ENCODE measurements around the gene SUPT20HL1.

Gene SUPT20HL1

DNA sequence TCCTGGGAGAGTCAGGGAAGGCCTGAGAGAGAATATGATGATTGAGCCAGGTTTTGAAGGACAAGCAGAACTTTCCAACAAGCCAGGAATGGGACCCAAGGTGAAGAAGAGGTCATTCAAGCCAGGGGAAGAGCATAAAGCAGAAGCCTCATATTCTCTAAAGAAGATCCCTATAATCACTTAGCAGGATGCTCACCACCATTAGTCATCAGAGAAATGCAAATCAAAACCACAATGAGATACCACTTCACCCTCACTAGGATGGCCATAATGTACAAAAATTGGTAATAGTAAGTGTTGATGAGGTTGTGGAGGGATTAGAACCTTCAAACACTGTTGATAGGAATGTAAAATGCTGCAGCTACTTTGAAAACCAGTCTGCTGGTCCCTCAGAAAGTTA is 20.5 kb upstream of the SUPT20HL1 start:
- TF ChIP-seq, protein P1, sequence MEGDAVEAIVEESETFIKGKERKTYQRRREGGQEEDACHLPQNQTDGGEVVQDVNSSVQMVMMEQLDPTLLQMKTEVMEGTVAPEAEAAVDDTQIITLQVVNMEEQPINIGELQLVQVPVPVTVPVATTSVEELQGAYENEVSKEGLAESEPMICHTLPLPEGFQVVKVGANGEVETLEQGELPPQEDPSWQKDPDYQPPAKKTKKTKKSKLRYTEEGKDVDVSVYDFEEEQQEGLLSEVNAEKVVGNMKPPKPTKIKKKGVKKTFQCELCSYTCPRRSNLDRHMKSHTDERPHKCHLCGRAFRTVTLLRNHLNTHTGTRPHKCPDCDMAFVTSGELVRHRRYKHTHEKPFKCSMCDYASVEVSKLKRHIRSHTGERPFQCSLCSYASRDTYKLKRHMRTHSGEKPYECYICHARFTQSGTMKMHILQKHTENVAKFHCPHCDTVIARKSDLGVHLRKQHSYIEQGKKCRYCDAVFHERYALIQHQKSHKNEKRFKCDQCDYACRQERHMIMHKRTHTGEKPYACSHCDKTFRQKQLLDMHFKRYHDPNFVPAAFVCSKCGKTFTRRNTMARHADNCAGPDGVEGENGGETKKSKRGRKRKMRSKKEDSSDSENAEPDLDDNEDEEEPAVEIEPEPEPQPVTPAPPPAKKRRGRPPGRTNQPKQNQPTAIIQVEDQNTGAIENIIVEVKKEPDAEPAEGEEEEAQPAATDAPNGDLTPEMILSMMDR (IDR thresholded peaks at IDR 0.05) = no peak
- no peaks in the 10 kb centered on the region for H3K27me3 ChIP-seq
- no peak overlapping the region for H3K4me3 ChIP-seq
- H3K9me3 ChIP-seq = no peaks in the 10 kb centered on the region
- intact Hi-C loops (cut with DNase I; ENCODE audit: low total_unique reads) = no loop called here
- no peaks in the 10 kb centered on the region for H3K4me1 ChIP-seq
- H3K36me3 ChIP-seq = no peaks in the 10 kb centered on the region
- no peak for DNase-seq
- no peak overlapping the region for H3K27ac ChIP-seq

DNA sequence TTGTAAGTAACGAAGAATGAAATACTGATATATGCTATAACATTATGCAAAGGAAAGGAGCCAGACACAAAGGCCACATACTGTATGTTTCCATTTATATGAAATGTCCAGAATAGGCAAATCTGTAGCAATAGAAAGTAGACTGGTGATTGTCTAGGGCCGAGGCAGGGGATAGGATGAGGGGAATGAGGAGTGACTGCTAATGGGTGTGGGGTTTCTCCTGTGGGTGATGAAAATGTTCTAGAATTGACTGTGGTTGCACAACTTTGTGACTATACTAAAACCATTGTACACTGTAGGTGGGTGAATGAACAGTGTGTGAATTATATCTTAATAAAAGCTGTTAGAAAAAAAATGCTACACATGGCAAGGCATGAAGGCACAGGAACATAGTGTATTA is 19.9 kb upstream of the SUPT20HL1 start:
- no peak for DNase-seq
- intact Hi-C loops (cut with DNase I; ENCODE audit: low total_unique reads) = no loop called here
- H3K4me1 ChIP-seq = no peaks in the 10 kb centered on the region
- TF ChIP-seq, protein P1 (IDR thresholded peaks at IDR 0.05) = no peak
- no peaks in the 10 kb centered on the region for H3K9me3 ChIP-seq
- H3K4me3 ChIP-seq = no peak overlapping the region
- H3K36me3 ChIP-seq = no peaks in the 10 kb centered on the region
- no peak overlapping the region for H3K27ac ChIP-seq
- H3K27me3 ChIP-seq = no peaks in the 10 kb centered on the region

DNA sequence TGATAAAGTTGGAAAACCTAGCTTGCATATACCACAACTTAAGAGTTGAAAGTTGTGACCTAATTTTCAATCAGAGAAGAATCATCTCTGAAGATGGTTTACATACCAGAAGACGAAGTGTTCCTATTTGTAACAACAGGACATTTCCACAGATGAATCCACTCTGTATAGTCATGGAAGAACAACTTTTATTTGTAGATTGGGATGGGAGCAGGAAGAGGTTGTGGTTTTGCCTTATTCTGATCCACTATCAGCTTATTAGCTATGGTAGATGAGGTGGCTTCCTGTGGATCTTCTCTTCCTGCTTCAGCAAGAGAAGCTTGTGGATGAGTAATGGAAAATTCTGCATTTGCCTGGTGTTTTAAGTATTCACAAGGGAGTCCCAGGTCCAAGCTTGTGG is 18.6 kb upstream of the SUPT20HL1 start:
- Histone ChIP-seq H3K4me1 (no peaks in the 10 kb centered on the region), H3K9me3 (no peaks in the 10 kb centered on the region), H3K27ac (no peak overlapping the region), H3K27me3 (no peaks in the 10 kb centered on the region), H3K4me3 (no peak overlapping the region), H3K36me3 (no peaks in the 10 kb centered on the region)
- TF ChIP-seq, protein P1 (IDR thresholded peaks at IDR 0.05) = no peak
- DNase-seq = no peak
- intact Hi-C loops (cut with DNase I; ENCODE audit: low total_unique reads) = no loop called here

DNA sequence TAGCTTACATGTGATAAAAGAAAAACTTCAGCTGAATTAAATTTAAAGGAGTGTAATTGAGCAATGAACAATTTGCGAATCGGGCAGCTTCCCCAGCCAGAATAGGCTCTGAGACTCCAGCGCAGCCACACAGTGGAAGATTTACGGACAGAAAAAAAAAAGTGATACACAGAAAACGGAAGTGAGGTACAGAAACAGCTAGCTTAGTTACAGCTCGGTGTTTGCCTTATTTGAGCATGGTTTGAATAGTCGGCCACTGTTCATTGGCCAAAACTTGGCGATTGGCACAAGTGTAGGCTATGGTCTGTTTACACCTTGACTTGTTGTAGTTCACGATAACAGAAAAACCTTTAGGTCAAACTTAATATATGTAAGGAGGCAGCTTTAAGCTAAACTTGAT is 16.7 kb upstream of the SUPT20HL1 start:
- intact Hi-C loops (cut with DNase I; ENCODE audit: low total_unique reads) = no loop called here
- Histone ChIP-seq H3K9me3 (no peaks in the 10 kb centered on the region), H3K27ac (no peak overlapping the region), H3K36me3 (no peaks in the 10 kb centered on the region), H3K27me3 (no peaks in the 10 kb centered on the region), H3K4me3 (no peak overlapping the region), H3K4me1 (no peaks in the 10 kb centered on the region)
- TF ChIP-seq, protein P1 (IDR thresholded peaks at IDR 0.05) = no peak
- DNase-seq = no peak

DNA sequence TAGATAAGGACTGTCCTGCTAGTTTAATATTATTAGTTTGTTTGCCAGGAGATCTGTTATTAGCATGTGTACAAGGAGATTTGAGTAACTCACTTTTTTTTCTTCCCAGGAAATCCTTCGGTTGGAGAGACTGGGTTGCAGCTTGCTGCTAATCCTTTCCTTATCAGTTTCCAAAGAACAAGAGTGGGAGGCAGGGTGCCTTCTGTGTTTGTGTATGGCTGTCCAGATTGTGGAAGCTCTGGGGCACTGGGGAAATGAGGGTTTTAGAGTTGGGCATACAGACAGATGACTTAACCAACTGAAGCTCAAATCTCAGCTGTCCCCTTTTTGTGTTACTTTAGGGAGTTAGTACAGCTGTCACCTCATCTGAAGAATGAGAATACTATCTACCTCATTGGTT is 12.6 kb upstream of the SUPT20HL1 start:
- Histone ChIP-seq H3K4me1 (no peaks in the 10 kb centered on the region), H3K27ac (no peak overlapping the region), H3K36me3 (no peaks in the 10 kb centered on the region), H3K27me3 (no peaks in the 10 kb centered on the region), H3K4me3 (no peak overlapping the region), H3K9me3 (no peaks in the 10 kb centered on the region)
- intact Hi-C loops (cut with DNase I; ENCODE audit: low total_unique reads) = no loop called here
- TF ChIP-seq, protein P1 (IDR thresholded peaks at IDR 0.05) = no peak
- no peak for DNase-seq

DNA sequence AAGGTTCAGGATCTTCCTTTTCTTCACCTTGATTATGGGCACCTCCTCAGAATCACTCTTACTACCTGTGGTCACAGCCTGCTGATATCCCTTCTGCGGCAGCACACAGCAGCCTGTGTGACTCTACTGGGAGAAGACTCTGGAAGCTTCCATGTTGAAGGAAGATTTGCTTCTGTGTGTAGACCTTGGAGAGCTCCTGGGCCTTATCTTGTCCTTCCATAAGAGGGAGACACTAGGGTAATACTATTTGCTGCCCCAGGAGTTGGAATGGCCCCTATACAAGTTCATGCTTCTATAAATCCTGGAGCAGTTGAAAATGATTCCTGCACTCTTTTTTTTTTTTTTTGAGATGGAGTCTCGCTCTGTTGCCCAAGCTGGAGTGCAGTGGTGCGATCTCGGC is 10.2 kb upstream of the SUPT20HL1 start:
- H3K4me1 ChIP-seq = no peaks in the 10 kb centered on the region
- no peaks in the 10 kb centered on the region for H3K27me3 ChIP-seq
- H3K36me3 ChIP-seq = no peaks in the 10 kb centered on the region
- DNase-seq = no peak
- H3K27ac ChIP-seq = no peak overlapping the region
- intact Hi-C loops (cut with DNase I; ENCODE audit: low total_unique reads) = no loop called here
- no peak overlapping the region for H3K4me3 ChIP-seq
- no peaks in the 10 kb centered on the region for H3K9me3 ChIP-seq
- TF ChIP-seq, protein P1 (IDR thresholded peaks at IDR 0.05) = no peak
